HG03135 (cell line): ENCODE measurements around the gene BNIP2.
"Not testable (repeated sequence)": the region's sequence is repeated elsewhere in the genome, so short reads cannot be mapped to it uniquely, and the experiment has no call there.

Experiments used
- ATAC-seq: cut with Tn5 transposase; IDR thresholded peaks from one replicate; pipeline ENCODE4 v1.9.1; 2021; ENCODE audit warnings: mild to moderate bottlenecking, moderate library complexity; ENCODE audit not compliant: unreplicated experiment

BNIP2 gene

DNA sequence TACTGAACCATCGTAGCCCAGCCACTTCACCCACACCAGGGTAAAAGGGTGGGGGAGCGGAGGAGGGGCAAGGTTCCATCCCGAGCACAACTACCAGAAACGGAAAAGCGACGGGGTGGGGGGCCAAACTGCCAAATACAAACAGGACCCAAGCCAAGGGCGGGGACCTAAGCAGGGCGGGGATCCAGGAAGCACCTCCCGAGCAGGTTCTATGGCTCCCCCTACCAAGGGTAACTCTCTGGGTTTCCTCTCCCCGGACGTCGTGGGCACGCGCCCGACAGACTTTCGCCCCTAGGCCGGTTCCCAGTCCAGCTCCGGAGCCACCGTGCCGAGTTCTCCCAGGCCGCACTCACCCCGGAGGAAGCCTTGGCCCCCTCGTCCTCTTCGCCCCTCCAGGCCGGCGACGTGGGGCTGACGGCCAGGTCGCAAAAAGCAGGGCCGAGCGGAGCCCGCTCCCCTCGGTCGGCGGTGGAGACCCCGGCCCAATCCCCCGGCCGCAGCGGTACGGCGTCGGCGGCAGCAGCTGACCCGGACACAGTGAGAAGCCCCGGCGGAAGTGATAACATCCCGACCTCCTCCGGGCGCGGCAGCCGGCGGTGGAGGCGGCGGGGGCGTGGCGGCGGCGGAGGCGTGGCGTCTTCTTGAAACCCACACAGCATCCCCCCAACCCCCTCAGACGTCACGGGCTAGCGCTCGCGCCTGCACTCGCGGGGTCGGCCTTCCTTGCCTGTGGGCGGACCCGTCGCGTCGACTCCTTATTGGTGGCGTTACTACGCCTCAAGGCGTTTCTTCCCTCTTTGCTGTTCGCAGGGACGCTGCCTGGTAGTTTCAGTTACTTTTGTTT, at the start of gene BNIP2:
Gene BNIP2 (minus strand): TSS at position 539 of the 844 bp plus-strand sequence. CDS start 6,863 bp downstream, outside the sequence.
- peak; percentile 81 for ATAC-seq

DNA sequence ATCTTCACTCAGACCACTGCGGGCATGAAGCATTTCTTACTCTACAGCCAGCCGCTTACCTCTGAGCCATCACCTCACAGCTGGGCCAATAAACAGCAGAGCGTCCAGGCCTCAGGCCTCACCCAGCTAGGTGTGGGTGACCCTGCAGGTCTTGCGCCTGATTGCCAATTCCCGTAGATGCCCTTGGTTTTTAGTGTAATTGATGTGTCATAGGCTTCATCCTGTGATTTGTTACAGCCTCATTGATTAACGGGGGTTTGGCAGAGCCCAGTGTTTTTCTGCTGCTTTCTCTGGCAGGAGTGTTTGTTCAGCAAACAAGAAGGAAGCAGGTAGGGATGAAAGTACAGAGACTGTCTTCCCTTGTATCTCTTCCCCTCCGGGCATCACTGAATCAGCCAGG, 49.6 kb upstream of the BNIP2 start:
- ATAC-seq, result no peak

DNA sequence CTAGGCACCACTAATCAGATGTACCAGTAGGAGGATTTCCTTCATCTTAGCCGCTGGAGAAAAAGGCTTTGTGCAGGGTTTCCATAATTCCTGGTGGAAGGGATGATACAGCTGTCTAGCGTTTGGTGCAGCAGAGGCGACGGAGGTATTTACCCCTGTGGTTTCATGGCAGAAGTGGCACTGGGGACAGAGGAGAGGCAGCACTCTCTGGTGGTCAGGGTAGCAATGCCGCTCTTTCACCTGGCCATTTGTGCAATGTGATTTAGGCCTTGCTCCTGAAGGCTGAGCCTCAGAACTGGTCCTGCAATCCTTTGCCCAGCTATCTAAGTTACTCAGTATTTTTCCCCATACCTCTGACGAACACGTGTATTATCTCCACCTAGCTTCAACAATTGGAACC, 47.1 kb upstream of the BNIP2 start:
- ATAC-seq, result no peak

DNA sequence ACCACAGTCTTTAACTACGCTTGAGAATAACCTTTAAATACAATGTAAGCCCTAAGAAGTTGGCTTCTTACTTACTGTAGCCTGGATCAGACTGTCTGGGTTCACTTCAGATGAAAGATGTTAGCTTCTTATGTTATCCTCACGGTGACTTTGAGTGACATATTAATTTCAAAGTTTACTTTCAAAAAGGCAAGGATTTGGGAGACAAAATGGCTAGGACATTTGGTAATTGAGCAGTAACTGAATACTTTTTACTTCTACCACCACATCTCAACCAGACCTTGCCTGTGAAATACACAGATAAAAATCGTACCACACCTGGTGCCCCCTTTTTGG, 36.0 kb upstream of the BNIP2 start:
- ATAC-seq, result no peak

- ATAC-seq, result no peak
Measured at GRCh38 chr15:59723687-59724346, 34.7 kb upstream of the BNIP2 start.

- ATAC-seq, result no peak
Measured at GRCh38 chr15:59722476-59722875, 33.4 kb upstream of the BNIP2 start.

GRCh38 chr15:59722037-59722436, 32.9 kb upstream of the BNIP2 start:
- no peak for ATAC-seq

DNA sequence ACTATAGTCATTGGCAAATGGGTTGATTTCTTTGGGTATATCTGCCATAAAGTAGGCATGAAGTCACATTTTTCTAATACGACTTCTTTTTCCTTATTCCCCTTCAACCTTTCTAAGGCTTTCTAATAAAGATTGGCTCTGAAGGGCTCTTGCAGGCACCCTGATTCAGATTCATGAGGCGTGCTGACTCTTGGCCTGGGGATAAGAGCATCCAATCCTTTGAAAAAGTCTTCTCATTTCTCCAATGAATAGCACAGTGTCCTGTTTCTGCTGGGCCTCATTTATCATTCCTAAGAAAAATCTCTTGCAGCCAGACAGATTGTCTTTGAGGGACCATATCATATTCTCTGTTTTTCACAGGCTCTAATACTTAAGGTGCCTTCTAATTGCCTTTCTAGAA, 32.3 kb upstream of the BNIP2 start:
- ATAC-seq, result no peak

- ATAC-seq, result no peak
Measured at GRCh38 chr15:59713177-59713576, 24.1 kb upstream of the BNIP2 start.

GRCh38 chr15:59711451-59712243, 22.5 kb upstream of the BNIP2 start:
- no peak for ATAC-seq

GRCh38 chr15:59707619-59708018, 18.5 kb upstream of the BNIP2 start:
- no peak for ATAC-seq

- no peak for ATAC-seq
Measured at GRCh38 chr15:59703979-59704796, 15.1 kb upstream of the BNIP2 start.

- no peak for ATAC-seq
Measured at GRCh38 chr15:59702351-59702750, 13.2 kb upstream of the BNIP2 start.

DNA sequence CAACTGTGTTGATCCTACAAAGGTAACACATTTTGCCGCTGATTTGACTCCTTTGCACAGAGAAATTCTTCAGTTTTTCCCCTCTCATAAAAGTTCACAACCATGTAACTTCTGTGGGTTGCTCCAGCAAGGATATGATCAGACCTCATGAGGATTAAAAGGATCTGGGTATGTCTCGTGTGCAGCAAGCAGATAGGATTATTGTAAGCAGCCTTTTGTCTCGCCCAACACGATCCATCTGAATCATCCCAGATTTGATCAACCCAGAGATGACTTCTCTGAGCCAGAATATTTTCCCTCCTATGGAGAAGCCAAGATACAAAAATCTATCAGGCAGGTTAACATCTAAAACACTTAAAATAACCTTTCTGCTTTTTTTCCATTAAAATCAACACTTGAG, 12.8 kb upstream of the BNIP2 start:
- ATAC-seq, result no peak

DNA sequence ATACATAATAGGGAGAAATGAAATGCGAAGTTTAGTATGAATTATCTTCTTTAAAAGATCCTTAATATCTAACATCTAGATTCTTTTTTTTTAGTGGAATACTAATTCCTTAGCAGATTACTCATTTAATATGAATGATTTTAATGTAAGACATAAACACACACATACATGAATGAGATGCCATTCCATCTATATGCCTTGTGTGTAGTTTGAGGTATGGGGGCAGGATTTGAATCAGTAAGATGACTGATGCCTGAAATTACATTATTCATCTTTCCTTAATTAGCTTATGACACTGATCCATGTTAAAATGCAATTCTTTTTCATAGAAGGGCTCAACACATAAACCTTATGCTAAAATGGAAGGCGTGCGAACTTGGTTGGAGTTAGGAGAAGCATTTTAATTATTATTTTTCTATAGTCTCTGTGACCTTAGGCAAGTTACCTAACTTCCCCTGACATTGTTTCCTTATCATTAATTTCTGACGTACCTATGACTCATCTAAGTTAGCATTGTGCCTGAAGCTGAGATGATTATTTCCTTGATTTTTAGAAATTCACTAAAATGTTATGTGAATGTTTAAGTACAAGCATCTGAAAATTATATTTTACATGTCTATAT, 10.8 kb upstream of the BNIP2 start:
- no peak for ATAC-seq

DNA sequence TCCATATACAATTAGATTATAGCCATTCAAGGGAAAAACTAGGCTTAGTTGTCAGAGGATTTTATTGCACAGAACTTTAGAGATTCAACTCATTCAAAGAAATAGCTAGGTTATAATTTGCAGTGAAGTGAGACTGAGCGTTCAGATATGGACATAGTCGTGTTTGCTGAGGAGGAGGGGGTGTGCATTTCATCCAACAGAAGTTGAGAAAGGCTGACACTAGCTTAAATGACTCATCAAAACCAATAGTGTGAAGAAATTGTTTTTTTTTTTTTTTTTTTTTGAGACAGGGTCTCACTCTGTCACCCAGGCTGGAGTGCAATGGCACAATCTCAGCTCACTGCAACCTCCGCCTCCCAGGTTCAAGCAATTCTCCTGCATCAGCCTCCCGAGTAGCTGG, 8.9 kb upstream of the BNIP2 start:
- not testable (repeated sequence) for ATAC-seq

- no peak for ATAC-seq
Measured at GRCh38 chr15:59696332-59696731, 7.2 kb upstream of the BNIP2 start.

- no peak for ATAC-seq
Measured at GRCh38 chr15:59694779-59695178, 5.7 kb upstream of the BNIP2 start.

GRCh38 chr15:59691194-59691805, 2.2 kb upstream of the BNIP2 start:
- no peak for ATAC-seq
